ENCODE measurements around the gene LINGO3.

GRCh38 chr19:2323707-2324106 lies 15.8 kb upstream of the LINGO3 start:
- TF ChIP-seq CTCF (IDR thresholded peaks at IDR 0.05) (no peak), POLR2A (IDR thresholded peaks at IDR 0.05) (no peak)
